HUDEP-2 (cell line): ENCODE data around the gene ANO8.

Experiments used
- DNase-seq, 76 experiments: peaks; one replicate each; lab custom pipeline; 2025; ENCODE audit not compliant: unreplicated experiment in 76 of 76; lab: John Stamatoyannopoulos, UW

ANO8 gene

GRCh38 chr19:17314007-17314593, 20.6 kb downstream of the ANO8 start:
- peak in 44 of 76 experiments; percentile 20 to 80 (median 48) for DNase-seq

DNA sequence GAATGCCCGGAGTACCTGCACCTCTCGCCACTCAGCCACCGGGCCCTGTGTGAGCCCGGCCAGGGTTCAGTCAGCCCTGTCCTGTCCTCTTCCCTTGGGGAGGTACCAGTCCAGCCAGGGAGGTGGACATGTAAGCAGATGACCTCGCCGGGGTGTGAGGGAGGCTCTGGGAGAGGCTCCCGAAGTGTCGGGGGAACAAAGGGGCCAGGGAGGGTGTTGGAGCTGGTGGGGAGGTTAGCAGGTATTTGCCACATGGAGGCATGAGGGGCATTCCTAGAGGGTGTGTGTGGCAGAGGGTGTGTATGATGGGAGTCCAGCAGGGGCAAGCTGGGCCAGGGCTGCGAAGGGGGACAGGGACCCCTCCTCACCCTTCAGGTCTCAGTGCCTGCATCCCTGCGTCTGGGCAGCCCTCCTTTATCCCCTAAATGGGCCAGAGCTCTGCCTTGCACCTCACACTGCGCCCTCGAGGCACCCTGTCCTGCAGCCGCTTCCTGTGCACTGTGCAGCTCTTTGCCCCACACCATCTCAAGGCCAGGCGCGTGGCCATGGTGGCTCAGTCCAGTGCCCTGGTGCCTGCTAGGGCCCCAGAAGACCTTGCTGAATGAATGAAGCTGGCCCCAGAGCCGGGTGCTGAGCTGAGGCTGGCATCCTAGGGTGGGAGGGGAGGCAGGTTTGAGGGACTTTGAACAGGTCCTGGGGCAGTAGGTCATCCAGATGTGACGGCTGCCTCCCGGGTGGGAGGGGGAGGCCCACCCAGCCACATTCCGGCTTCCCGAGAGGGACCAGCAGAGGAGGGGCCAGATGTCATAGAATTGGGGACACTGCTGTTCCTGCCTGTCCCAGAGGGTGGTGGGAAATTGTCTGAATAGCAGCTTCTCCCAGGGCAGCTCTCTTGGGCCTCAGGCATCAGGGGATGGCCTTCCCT, 22.2 kb downstream of the ANO8 start:
- DNase-seq, result no peak

- no peak for DNase-seq
Observed at GRCh38 chr19:17311455-17312188, 23.0 kb downstream of the ANO8 start.

GRCh38 chr19:17309965-17310461, 24.6 kb downstream of the ANO8 start:
- peak in 3 of 76 experiments; percentile 25 to 54 (median 50) for DNase-seq

- peak; percentile 76 to 100 (median 100) for DNase-seq
Observed at GRCh38 chr19:17309198-17309964, 25.3 kb downstream of the ANO8 start, which contains the start of gene DDA1. Gene DDA1 (plus strand): TSS chr19:17309563. CDS start chr19:17309655, 92 bp downstream.

DNA sequence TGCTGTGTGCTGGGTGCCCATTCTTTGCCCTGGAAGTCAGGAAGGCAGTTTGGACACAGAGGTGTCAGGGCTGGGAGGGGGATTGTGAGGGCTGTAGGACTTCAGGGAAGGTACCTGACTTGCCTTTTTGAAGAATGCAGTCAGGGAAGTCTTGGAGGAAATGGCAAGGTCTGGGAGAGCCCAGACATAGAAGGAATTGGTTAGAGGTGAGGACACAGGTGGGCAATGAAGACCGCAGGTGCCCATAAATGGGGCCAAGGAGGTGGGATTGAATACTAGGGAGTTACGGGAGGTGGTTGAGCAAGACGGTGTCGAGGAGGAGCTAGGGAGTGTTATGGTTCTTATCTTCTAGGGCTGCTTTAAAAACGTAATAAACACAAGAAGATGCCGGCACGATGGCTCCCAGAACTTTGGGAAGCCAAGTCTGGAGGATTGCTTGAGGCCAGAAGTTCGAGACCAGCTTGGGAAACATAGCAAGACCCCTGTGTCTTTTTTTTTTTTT, 26.7 kb downstream of the ANO8 start:
- DNase-seq, result no peak

DNA sequence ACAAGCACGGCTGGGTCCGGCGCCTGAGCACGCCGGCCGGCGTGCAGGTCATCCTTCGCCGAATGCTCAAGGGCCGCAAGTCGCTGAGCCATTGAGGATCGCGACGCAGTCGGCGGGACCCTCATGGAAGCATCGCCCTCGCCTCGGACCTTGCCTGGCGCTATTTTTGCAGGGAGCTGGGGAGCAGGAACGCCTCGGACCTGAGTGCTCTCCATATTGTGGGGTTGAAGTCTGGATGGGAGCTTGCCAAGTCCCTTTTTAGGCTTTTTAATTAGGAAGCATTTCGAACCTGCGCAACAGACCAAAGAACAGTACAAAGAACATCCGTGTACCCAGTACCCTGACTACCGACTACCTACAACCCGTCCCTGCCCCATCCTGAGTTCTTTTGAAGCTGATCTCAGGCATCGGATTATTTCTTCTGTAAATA, 28.4 kb downstream of the ANO8 start:
- DNase-seq, result peak in 2 of 76 experiments; percentile 47 to 63

DNA sequence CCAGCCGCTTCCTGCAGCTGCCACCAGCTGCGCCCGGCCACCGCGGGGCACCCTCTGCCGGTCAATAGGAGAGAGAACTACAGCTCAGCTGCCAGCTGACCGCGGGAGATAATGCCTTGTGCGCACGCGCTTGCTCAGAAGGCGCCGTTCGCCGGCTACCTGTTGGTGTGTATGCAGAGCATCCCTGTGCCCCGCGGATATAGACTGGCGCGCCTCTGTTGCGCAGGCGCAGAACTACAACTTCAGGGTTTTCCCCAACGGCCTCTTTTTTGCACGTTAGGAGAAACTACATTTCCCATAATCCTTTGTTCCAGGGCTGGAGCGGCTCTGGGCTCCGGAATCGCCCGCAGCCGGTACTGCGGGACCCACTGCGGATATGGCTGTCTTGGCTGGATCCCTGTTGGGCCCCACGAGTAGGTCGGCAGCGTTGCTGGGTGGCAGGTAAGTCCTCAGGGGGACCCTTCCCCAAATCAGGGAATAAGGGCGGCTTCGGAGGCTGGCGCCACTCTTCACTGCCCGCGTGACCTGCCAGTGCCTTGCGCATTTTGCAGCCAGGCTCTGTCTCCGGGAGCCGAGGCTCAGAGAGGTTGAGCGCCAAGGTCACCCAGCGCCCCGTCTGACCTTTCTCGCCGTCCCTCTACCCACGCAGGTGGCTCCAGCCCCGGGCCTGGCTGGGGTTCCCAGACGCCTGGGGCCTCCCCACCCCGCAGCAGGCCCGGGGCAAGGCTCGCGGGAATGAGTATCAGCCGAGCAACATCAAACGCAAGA, 29.0 kb downstream of the ANO8 start, which contains the start of gene MRPL34:
Gene MRPL34, plus strand, starts transcription at position 356 of the 768 bp plus-strand sequence. Its CDS starts 21 bp downstream, at position 377.
- peak; percentile 94 to 100 (median 100) for DNase-seq

- DNase-seq, result peak in 4 of 76 experiments; percentile 94 to 100 (median 100)
Observed at GRCh38 chr19:17305216-17305516, 29.5 kb downstream of the ANO8 start.

- no peak for DNase-seq
Observed at GRCh38 chr19:17304386-17305215, 30.1 kb downstream of the ANO8 start.

GRCh38 chr19:17303940-17304267, 30.8 kb downstream of the ANO8 start:
- DNase-seq, result no peak

DNA sequence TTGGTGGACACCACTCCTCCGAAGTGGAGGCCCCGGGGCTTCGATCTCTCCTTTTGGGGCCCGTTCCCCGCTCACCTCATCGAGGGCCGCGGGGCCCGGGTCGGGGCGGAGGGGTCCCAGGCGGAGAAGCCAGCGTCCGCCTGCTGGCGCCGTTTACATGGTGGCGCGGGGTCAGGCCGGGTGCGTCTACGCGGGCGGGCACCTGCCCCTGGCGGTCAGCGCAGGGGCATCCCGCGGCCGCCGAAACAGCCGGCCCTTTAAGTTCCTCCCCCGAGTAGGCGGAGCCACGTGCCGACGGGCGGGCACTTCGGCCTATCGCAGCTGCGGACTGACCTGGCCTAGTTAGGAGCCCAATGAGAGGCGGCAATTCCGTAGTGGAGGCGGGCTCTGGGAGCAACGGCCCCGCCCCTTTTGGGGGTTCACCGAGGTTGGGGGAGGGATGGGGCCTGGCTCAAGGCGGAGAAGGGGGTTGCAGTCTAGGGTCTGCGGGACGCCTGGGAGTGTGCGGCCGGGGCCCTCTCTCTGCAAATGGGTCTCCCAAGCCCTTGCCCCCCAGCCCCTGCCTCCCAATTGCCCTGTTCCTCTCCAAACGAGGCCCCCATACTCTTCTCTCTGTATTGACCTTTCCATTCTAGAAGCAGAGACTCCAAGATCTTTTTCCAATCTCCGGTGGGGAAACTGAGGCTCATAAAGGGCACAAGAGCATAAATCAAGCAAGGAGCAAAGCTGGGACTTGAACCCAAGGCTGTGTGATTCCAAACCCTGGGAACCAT, 31.3 kb downstream of the ANO8 start, which contains the start of gene ABHD8:
Gene ABHD8, minus strand, starts transcription at position 259 of the 773 bp plus-strand sequence. CDS start 1,809 bp downstream, outside the sequence.
- peak in 75 of 76 experiments; percentile 54 to 99 (median 97) for DNase-seq

- DNase-seq, result no peak
Observed at GRCh38 chr19:17302391-17303166, 32.1 kb downstream of the ANO8 start.

GRCh38 chr19:17300992-17301619, 33.5 kb downstream of the ANO8 start:
- DNase-seq, result no peak

DNA sequence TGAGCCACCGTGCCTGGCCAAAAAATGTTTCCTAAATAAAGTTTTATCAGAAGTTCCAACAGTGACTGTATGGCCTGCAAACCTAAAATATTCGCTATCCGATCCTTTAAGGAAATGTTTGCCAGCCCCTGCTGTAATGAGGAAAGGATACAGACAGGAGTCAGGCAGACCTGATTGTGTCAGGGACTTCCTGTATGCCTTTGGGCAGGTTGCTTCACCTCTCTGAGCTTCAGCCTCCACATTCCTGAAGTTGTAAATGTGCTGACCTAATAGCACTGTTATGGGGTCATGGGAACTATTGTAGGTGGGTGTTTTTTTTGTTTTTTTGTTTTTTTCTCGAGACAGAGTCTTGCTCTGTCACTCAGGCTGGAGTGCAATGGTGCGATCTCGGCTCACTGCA, 37.7 kb downstream of the ANO8 start:
- no peak for DNase-seq

GRCh38 chr19:17296273-17296672, 38.4 kb downstream of the ANO8 start:
- DNase-seq, result peak in 55 of 76 experiments; percentile 16 to 82 (median 47)
